Lower leg skin (tissue), 4 donors: ENCODE results near the gene RPLP2. TPM values are rescaled to one million over a fixed set of nuclear protein-coding genes. Genes with fewer than 3 reads are reported as not detected.

Source experiments
- DNase-seq, 2 donors: peaks; one replicate each; pipeline ENCODE4 v3.0.0-alpha.2; 2019; ENCODE audit warnings: low spot score in 2 of 2
- H3K4me3 ChIP-seq: fragments of 200-600 bp; sonication (generic); 2 replicates; pipeline ENCODE4 v1.5.1; 2017; ENCODE audit warnings: mild to moderate bottlenecking, low read depth; ENCODE audit not compliant: poor library complexity, severe bottlenecking
- POLR2A ChIP-seq, 2 donors: fragments of 450-650 bp; IDR thresholded peaks; one replicate each; pipeline ENCODE4 v1.6.1; 2016 to 2017; ENCODE audit warnings: antibody characterized with exemption in 2 of 2, mild to moderate bottlenecking in 1 of 2, moderate library complexity in 1 of 2
- WGBS, 2 donors: methylation state at CpG; one replicate each; pipeline ENCODE4 v1.1.5; 2018; 5-methylcytosine and 5-hydroxymethylcytosine counted together
- intact Hi-C: fragments of 100-400 bp; cut with DNase I; formaldehyde crosslinking; loops from one replicate; pipeline ENCODE4 v1.15.0; 2023; ENCODE audit warnings: low total_unique reads
- total RNA-seq, 4 donors: library from RNA; depleted of rRNA; stranded (reverse); fragments of >200 nt; gene quantifications; one replicate each; pipeline ENCODE4 v1.1.0, GENCODE V29; 2016
- TF ChIP-seq, protein P1 (sequence below), 3 donors: fragments of 450-650 bp; IDR thresholded peaks; one replicate each; pipeline ENCODE4 v1.5.1; 2016; ENCODE audit warnings: antibody characterized with exemption in 3 of 3, mild to moderate bottlenecking in 3 of 3, moderate library complexity in 2 of 3

The RPLP2 gene
- total RNA-seq, 4 donors from 2014 or later, result 479 to 1,471 (median 745) TPM

DNA sequence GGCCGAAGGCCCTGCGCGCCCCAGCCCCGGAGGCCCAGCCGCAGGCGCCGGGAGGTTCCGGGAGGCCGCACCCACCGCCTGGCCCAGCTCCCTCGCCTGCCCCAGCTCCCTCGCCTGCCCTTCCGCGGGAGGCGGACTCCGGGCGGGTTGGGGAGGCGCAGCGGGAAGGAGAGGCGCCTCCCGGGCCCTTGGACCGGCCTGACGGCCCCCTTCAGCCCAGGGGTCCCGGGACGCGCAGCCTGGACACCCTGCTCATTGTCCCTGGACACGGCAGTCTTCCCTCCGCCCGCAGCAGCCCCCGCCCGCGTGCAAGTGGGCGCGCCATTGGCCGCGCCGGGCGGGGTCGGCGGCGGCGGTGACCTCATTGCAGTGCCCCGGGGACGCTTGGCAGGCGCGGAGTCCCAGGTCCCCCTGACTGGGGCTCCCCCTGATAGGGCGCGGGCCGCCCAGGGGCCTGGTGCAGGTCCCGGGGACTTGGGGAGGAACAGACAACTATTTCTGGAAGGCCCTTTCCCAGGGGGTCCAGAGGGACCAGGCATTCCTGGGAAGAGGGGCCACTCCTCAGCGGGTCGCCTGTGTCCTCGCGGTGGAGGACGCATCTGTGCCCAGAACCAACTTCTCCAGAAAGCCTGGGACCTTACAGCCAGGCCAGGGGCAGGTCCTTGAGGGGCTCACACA lies 23.5 kb downstream of the RPLP2 start:
- intact Hi-C loops, result no loop called here
- 0 to 2% methylated on average over 5 to 8 of the region's 55 CpGs for WGBS, 2 donors
- peak in 1 of 2 donors; percentile 93 for DNase-seq
- peak overlapping the region; percentile 55 for H3K4me3 ChIP-seq
- no peak for TF ChIP-seq POLR2A (IDR thresholded peaks at IDR 0.05)
- TF ChIP-seq, protein P1, sequence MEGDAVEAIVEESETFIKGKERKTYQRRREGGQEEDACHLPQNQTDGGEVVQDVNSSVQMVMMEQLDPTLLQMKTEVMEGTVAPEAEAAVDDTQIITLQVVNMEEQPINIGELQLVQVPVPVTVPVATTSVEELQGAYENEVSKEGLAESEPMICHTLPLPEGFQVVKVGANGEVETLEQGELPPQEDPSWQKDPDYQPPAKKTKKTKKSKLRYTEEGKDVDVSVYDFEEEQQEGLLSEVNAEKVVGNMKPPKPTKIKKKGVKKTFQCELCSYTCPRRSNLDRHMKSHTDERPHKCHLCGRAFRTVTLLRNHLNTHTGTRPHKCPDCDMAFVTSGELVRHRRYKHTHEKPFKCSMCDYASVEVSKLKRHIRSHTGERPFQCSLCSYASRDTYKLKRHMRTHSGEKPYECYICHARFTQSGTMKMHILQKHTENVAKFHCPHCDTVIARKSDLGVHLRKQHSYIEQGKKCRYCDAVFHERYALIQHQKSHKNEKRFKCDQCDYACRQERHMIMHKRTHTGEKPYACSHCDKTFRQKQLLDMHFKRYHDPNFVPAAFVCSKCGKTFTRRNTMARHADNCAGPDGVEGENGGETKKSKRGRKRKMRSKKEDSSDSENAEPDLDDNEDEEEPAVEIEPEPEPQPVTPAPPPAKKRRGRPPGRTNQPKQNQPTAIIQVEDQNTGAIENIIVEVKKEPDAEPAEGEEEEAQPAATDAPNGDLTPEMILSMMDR (IDR thresholded peaks at IDR 0.05), result no peak

DNA sequence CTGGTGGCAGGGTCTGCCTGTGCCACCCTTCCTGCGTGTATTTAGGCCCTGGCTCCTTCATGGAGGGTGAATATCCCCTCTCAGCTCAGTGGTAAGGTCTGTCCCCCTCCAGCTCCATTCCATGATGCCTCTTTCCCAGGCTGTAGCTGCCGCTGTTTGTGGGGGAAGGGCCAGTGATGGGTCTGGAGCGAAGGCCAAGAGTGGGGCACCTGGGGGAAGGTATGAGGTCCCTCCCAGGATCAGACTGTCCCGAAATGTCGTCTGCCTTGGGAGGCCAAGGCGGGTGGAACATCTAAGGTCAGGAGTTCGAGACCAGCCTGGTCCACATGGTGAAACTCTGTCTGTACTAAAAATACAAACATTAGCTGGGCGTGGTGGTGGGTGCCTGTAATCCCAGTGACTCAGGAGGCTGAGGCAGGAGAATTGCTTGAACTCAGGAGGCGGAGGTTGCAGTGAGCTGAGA lies 24.1 kb downstream of the RPLP2 start:
- peak overlapping the region; percentile 55 for H3K4me3 ChIP-seq
- intact Hi-C loops, result no loop called here
- WGBS, 2 donors, result 22 to 26% methylated on average over 9 of the region's 9 CpGs
- TF ChIP-seq, protein P1 (IDR thresholded peaks at IDR 0.05), result no peak
- no peak for TF ChIP-seq POLR2A (IDR thresholded peaks at IDR 0.05)
- no peak for DNase-seq

DNA sequence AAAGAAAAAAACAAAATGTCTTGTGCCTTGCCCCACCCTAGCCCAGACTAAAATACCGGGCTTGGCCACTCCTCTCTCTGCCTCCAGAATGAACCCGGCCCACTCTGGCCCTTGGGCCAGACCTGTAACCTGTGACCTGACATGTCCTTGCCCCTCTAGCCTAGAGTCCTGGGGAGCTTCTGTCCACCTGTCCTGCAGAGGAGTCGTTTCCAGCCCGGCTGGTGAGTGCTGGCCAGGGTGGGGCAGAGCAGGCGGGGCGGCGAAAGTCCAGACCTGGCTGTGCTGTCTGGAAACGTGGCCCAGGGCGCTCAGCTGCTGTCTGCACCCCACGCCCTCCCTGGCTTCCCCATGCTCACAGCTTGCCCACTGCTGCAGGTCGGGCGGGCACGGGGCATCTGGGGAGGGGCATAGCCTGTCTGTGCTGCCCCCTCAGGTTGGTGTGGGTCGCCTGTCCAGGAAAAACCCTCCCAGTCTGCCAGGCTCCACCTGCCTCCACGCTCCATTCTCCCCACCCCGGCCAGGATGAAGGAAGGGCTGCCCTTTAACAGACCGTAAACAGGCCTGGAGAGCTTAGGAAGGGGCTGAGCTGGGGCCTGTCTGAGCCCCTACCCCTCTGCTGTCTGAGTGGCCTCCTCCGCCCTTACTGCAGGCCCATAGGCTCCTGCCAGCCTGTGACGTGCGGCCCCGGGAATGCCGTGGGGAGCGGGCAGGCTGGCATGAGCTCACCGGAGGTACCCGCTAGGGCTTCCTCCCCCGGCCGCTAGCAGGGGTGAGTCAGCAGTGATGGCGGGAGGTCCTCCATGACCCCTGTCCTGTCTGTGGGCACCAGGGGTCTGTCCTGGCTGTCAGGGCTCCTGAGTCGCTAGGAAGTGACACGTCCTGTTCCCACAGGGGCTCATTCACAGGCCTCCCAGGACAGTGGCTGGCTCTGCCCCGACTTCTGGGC lies 24.9 kb downstream of the RPLP2 start:
- DNase-seq, result no peak
- intact Hi-C loops, result no loop called here
- H3K4me3 ChIP-seq, result no peak overlapping the region
- TF ChIP-seq, protein P1 (IDR thresholded peaks at IDR 0.05), result no peak
- no peak for TF ChIP-seq POLR2A (IDR thresholded peaks at IDR 0.05)
- WGBS, 2 donors, result 11 to 24% methylated on average over 12 to 31 of the region's 31 CpGs

DNA sequence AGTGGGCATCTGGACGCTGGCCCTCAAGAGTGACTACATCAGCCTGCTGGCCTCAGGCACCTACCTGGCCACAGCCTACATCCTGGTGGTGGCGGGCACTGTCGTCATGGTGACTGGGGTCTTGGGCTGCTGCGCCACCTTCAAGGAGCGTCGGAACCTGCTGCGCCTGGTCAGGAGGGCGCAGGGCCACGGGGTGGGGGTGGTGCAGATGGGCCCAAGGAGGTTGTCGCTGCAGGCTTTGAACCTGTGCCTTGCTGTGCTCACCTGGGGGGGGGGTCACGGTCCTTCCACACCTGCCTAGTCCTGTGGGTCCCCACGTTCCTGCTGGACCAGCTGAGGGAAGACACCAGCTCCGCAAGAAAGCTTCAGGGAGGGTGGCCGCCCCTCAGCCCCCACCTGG lies 26.5 kb downstream of the RPLP2 start:
- WGBS, 2 donors, result 84 to 96% methylated on average over 10 to 11 of the region's 14 CpGs
- no peak for TF ChIP-seq POLR2A (IDR thresholded peaks at IDR 0.05)
- TF ChIP-seq, protein P1 (IDR thresholded peaks at IDR 0.05), result no peak
- intact Hi-C loops, result no loop called here
- no peak for DNase-seq
- H3K4me3 ChIP-seq, result no peak overlapping the region

DNA sequence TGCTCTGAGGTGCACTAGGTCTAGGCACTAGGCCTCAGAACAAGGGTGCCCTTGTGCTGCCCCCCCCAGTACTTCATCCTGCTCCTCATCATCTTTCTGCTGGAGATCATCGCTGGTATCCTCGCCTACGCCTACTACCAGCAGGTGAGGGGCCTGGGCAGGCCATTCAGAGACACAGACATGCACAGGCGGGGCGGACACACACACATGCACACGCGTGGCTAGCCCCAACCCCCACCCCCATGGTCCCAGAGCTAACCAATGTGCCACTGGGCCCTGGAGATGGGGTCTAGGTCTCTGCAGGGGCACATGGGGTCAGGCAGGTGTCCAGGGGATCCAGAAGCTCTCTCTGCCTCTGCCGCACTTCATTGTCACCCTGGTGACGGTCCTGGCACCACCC lies 26.9 kb downstream of the RPLP2 start:
- no peak for DNase-seq
- TF ChIP-seq, protein P1 (IDR thresholded peaks at IDR 0.05), result no peak
- TF ChIP-seq POLR2A (IDR thresholded peaks at IDR 0.05), result no peak
- H3K4me3 ChIP-seq, result no peak overlapping the region
- WGBS, 2 donors, result 77 to 80% methylated on average over 9 of the region's 9 CpGs
- intact Hi-C loops, result no loop called here
